ENCODE data around the gene FAM107B.

The FAM107B gene

GRCh38 chr10:14468726-14469125, 306.0 kb downstream of the FAM107B start:
- no peak for ATAC-seq
- TF ChIP-seq ZNF565 (CRISPR knock-in tag; conservative IDR thresholded peaks at IDR 0.05; ENCODE audit: low read depth) (no peak), CREB5 (CRISPR knock-in tag; IDR thresholded peaks at IDR 0.05; ENCODE audit: low read depth) (no peak), TOX (CRISPR knock-in tag; IDR thresholded peaks at IDR 0.05; ENCODE audit: borderline replicate concordance) (no peak), PPARA (CRISPR knock-in tag; IDR thresholded peaks at IDR 0.05; ENCODE audit: borderline replicate concordance) (no peak)

Data from SK-N-SH treated with all-trans-retinoic acid at 6 μM for 48 hours (cell line).